CD4-positive, alpha-beta T cell treated with Interferon alpha-2 for 1 hour (primary cell): ENCODE data around the gene ETV6.

Source experiments
- DNase-seq, 2 donors: peaks; one replicate each; pipeline ENCODE4 v3.0.0-alpha.2; 2020 to 2022

Gene ETV6

DNA sequence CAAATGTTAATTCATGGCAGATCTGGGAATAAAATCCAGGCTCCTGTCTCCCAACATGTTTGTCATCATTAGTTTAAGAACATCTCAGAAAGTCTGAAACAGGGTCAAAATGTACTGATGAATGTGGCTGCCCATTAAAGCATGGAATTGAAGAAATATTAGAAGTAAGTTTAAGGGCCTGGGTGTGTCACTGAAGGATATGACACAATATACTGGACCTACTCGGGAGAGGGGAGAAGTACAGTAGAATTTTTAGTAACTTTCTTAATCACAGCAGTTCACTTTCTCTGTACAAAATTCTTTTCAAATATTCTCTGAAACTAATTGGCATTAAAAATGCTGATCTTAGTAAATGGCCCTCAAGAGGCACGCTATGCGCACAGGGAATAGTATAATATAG is 185.5 kb downstream of the ETV6 start:
- no peak for DNase-seq

DNA sequence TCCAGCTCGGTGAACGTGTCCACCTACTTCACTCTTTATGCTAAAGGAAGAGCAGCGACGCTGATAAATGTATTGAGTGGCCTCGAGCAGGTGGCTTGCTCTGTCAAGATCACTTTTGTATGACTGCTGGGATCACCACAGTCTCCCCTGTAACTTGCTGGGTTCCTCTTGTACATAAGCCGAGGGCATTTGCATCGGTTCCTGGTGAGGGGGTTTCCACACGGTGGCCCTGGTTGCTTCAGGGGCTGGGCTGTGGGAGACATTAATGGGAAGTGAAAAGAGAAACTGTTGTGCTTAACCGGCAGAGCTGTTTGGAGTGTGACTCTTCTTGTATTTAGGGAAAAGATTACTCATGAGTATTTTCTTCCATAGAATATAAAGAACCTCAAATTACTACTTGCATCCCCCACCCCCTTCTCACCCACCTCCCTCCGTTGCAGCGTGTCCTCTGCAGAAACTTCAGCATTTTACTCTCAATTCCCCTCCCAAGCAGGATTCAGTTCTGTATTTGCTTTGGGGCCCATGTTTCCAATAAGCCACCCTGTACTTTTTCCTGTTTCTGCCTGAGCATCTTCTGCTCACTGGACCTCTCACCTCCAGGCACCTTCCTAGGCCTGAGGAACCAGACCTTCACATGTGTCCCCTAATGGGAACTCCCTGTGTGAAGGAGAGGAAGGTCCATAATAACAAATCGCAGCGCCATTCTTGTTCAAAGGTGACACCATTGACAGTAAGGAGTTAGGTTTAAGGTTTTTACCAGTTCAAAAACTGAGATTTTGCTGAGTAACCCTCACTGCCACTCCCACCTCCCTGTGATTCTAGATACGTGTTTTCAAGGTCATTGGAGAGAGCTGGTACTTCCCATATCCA is 187.0 kb downstream of the ETV6 start:
- DNase-seq, result peak; percentile 57 to 87

DNA sequence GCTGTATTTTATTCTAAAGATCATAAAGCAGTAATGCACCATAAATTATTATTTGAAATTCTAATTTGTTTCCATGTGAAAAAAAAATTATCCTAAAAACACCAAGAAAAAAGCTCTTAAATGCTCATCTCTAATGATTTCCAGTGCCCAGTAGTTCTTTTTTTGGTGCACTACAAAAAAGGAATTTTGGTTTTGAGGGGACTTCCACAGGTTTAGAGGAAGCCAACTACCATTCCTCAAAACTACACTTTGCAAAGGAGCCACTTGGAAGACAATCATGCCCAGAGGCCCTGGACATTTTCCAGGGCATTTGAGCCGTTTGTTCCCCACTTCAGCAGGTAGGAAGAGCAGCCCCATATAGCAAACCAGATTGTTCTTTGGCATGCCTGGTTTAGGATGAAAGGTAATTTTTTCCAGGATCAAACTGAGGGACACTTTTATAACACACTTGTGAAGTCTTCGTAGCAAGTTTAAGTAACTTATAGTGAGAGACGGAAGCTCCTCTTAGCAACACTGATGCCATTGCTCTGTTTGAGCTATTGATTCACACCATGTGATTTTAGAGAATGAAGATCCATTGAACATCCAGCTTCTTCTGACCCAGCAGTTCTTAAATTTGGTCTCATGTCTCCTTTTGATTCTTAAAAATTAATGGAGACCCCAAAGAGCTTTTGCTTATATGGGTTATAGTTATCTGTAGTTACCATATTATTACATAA is 187.9 kb downstream of the ETV6 start:
- no peak for DNase-seq

DNA sequence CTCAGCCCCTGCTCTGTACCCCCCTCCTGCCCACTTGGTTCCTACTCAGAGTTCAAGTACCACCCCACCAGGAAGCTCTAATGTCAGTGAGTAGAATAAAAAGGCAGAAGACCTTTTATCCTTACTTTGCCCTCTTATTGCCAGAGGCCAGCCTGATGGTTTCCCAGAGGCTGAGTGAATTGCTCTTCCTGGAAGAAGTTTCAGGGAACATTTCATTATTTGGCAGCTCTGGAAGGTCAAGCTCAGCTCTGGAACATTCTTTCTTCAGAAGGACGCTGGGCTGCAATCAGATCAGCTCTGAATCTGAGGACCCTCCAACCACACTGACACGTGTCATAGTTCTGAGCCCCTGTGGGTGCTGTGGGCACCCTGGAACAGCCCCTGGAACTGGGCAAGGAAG is 188.9 kb downstream of the ETV6 start:
- DNase-seq, result no peak

DNA sequence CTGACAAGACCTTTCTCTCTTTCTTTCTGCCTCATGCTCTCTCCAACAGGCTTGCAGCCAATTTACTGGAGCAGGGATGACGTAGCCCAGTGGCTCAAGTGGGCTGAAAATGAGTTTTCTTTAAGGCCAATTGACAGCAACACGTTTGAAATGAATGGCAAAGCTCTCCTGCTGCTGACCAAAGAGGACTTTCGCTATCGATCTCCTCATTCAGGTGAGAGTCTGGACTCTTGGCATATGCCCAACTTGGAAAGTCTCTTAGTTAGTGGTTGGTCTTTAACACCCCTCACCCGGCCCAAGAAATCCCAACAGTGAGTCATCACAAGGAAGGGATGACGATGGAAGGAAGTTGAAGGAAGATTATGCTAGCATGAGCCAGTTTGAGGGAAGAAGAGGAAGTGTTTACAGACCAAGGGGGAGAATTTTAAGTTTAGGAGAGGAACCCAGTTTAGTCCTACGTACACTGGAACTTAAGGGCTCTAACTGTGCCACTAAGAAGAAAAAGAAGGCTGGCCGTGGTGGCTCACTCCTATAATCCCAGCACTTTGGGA is 189.7 kb downstream of the ETV6 start:
- peak in 1 of 2 donors; percentile 52 for DNase-seq

DNA sequence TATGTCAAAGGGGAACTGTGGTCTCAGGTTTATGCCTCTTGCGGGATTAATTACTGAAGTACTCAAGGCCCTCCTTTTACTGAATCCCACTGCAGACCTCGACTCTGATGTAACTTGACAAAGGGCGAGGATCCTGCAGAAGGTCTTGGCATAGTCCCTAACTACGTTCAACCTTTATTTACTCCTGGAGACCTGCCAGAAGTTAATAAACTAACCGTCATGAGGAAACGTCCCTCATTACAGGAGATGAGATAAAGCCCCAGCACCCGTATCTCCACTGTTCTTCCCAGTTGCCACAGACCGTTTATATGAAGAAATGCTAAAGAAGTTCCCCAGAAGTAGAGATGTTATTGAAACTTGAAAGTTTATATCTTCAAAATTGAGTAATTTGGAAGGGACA is 190.9 kb downstream of the ETV6 start:
- DNase-seq, result no peak

DNA sequence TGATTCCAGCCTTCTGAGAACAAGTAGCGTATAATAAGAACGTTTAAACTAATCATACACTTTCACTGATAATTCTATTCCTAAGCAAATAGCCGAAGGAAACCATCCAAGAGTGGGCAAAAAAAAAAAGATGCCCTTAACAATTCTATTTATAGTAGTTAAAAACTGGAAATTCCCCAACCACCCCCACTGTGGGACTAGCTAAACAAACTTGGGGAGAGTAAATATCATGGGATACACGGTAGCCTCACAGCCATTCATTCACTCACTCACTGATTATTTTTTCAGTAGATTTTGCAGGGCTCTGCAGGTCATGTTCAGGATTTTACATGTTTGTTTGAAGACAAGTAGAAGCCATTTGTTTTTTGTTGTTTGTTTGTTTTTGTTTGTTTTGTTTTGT is 197.0 kb downstream of the ETV6 start:
- no peak for DNase-seq

DNA sequence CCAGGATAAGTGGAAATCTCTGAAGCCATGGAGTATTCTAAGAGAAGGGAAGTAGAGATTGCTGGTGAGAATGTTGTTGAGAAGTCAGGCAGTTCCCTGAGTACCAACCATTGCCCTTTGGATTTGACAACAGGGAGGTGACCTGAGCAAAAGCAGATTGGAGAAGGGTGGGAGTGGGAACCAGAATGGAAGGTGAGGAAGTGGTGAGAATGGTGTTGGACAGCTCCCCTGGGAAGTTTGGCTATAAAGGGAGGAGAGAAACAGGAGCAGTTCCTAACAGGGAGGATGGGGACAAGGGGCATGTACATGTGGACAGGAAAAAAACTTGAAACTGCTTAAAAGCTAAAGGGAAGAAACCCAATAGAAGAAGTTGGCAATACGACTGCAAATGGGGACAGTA is 198.1 kb downstream of the ETV6 start:
- DNase-seq, result no peak

DNA sequence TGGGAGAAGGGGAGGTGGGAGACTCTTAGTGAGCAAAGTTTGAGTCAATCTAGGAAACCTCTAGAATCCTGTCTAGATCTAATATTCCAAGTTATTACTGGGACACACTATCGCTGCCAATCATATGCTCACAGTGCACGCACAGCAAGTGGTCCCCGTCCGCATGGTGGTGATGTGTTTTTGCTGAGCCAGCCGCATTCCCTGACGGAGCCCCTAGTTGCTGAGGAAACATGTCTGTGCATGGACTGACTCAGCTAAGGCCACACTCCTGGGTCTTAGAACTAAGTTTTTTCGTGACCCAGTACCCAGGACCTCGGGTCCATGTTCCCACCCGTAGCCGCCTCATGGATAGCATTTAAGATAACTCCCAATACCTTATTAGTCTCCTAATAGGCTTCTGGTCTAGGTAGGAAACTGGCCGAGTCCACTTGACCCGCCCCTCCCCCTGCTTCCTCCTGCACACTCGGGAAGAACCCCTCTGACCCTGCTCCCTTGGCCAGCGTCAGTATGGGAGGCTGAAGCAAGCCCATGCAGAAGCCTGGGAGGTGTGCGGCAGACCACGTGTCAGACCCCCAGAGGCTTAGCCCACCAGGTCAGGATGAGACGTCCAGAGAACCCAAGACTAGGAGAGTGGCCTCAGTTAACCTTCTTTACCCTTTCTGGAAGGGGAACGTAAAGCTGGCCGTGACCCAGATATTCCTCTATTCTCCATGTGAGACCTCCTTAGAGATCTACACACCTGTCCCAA is 200.5 kb downstream of the ETV6 start:
- DNase-seq, result no peak

DNA sequence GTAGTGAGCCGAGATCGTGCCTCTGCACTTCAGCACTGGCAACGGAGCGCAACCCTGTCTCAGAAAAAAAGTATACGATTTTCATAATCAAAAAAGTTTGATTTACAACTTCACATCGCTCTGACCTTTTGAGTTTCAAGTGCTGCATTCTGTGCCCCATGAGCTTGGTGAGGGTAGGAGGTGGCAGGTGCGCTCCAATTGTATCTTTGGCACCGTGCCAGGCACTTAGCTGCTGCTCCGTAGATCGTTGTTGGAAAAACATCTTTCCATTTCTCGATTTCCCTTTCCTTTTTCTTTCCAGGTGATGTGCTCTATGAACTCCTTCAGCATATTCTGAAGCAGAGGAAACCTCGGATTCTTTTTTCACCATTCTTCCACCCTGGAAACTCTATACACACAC is 203.7 kb downstream of the ETV6 start:
- no peak for DNase-seq

DNA sequence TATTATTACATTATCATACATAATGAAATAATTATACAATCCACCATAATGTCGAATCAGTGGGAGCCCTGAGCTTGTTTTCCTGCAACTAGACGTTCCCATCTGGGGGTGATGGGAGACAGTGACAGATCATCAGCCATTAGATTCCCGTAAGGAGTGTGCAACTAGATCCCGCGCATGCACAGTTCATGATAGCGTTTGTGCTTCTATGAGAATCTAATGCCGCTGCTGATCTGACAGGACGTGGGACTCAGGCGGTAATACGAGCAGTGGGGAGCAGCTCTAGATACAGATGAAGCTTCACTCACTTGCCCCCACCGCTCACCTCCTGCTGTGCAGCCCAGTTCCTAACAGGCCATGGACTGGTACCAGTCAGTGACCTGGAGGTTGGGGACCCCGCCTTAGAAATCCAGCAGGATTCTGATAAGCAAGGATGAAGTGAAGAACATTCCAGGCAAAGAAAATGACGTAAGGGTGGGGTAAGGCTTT is 204.6 kb downstream of the ETV6 start:
- DNase-seq, result no peak

DNA sequence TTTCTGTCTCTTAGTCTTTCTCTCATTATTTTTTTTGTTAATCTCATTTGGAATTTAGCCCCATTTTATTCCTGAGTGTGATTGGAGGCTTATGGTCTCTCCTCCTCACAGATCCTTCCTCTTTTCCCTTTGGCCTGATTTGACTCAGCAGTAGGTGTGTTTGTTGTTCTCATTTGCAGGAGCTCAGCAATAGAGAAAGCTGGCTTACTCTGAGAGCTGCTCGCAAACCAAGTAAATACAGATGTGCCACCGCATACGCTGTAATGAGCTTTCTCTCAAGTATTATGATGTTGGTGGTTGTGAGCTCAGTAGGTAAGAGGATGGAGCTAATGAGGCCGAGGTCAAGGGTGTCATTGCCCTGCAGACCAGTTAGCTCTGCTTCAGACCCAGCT is 206.5 kb downstream of the ETV6 start:
- no peak for DNase-seq

DNA sequence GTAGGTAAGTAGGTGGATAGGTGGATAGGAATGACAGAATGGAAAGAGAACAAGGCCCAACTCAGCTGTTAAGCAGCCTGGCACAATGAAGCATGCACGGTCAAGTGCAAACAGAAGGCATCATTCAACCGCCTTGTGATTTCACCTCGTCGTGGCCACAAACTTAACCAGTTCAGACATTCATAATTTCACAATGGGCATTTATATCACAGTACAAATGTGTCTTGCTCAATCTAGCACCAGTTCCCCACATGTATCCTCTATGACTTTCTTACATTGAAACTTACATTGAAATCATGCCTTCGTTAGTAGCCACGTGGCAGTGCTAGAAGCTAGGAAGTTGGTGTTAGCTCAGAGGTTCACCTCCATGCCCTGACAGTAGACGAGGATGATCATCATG is 207.5 kb downstream of the ETV6 start:
- peak in 1 of 2 donors; percentile 27 for DNase-seq

DNA sequence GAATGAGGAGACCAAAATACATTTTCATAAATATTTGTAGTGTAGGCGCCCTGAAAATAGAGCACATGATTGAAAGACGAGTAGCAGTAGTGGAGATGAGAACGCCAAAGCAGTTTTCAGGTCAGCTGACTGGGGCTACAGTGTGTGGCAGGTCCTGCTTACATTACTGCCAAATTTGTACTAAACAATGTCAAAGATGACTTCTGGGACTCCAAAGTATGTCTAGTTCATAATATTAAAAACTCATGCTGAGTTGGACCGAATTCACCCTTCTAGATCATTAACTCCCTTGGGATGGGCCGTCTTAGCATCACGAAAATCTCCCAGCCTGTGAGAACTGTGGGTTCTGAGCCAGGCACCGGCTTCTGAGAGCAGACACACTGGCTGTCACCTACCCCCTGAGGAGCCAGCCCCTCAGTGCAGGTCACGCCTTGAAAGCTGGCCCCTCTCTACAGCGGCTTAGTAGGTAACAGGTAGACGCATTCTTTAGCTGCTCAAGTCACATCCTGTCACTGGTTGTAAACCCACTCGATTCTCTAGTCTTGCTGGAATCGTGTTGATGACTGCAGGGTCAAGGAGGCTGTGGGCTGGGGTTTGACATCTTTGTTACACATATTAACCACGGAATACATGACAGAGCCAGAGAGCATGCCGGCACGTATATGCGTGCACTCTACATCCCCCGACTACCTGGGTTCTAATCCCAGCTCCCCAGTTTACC is 210.4 kb downstream of the ETV6 start:
- DNase-seq, result no peak

DNA sequence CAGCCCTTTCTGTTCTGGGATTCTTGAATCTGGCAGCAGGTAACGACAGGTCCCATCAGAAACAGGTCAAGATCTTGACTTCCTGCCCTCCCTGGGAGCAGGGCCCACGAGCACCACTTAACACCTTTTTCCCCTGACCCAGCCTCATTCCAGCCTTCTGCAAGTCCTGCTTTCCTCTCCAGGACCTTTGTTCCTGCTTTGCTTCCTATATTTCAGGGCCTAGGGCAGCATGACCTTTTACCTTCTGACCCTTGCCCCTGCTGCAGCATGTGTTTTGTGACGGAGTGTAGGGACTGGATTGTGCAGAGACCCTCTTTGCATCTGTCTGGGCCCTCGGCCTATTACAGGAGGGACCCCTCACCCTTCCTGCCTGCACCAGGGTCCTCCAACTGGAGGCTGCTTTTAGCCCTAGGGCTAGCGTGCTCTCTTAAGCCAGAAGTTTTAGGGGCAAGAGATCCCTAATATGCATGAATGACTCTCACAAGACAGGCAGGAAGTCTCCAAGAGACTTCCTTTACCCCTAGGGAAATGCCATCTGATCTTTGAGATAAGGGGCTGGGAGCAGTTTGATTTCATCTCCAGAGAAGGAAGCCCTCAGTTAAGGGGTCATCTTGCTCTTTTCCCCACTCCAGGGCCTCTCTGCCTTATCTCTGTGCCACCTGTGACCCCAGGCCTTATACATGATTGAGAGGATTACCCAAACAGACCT is 211.8 kb downstream of the ETV6 start:
- DNase-seq, result no peak

DNA sequence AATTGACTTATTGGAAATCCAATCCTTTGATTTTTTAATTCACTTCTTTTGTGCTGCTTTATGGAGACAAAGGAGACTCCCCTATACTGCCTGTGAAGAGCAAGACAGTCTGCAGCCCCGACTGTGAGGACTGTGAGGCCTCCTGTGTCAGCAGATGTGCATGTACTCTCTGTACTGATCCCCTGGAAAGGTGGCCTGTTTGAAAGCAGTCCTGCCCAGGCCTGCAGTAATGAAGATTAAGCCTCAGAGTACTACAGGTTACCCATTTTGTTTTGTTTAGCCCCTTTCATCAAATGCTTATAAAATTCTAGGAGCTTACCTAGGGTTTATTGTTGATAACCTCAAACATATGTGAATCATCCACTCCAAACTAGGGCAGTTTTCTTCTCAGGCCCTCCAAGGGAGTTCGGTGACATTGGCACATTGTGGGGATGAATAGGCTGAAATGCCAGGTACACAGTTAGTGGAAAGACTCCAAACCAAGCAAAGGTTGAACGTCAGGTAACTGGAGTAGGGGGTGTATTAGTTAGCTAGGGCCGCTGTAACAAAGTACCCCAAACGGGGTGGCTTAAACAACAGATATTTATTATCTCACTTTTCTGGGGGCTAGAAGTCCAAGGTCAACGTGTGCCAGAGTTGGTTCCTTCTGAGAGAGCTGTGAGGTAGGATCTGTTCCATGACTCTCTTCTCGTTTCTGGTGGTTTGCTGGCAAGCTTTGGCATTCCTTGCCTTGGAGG is 212.6 kb downstream of the ETV6 start:
- no peak for DNase-seq

DNA sequence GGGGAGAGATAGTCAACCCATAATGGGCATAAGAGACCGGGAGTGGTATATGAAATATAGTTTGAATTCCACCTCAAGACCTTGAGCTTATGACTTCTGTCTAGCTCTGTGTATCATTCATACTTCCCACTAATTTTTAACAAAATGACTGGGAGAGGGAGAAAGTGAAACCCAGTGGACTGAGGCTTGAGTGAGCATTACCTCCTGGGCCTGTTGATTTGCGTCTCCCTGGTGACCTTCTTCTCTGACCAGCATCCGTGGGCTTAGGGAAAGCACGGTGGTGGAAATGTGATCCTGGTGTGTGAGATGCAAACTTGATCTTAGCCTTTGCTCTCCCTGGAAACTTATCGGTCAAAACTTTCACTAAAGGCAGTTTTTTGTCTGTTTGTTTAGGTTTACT is 213.3 kb downstream of the ETV6 start:
- no peak for DNase-seq

DNA sequence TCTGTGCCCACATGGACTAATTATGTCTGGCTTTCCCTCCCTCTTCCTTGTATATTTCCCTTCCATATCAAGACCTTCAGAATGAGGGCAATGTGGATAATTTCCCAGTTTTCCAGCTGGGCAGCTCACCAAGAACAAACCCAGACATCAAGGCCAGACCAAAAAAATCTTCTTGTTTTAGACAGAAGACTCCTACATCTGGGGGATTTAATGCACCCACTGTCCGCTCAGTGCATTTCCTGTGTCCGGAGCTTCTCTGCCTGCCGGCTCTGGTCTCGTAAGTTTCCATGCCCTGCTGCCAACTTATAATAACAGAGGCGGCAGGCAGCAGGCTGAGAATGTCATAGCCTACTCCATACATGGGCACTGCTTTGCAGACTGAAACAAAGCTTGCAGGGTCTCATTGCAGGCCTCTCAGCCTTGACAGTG is 214.0 kb downstream of the ETV6 start:
- DNase-seq, result no peak

DNA sequence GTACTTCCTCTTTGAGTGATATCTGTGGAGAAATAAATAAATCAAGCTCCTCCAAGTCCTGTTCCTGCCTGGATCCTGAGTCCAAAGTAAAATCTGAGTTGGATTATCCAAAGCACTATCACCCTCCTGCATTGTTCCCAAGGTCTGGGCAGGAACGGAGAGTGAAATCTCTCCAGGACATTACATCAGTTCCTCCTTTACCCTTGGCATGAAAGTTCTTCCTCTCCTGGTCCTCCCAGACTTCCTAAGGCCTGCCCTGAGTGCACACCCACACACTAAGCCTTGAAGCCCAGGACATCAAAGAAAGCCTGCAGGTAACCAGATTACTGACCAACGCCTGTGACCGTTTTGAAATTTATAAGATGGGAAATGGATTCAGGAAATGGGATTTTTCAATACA is 214.5 kb downstream of the ETV6 start:
- DNase-seq, result no peak

DNA sequence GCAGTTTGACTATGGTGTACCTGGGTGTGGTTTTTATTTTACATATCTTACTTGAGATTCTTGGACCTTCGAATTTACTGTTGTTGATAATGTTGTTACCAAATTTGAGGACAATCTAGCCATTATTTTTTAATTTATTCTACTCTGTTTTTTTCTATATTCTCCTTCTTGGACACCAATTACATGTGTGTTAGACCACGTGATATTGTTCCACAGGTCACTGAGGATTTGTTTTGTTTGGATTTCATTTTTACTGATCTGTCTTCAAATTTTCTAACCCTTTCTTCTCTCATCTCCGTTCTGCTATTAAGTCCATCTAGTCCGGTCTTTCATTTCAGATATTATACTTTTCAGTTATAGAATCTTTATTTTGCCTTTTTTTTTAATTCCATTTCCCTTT is 216.3 kb downstream of the ETV6 start:
- DNase-seq, result no peak

DNA sequence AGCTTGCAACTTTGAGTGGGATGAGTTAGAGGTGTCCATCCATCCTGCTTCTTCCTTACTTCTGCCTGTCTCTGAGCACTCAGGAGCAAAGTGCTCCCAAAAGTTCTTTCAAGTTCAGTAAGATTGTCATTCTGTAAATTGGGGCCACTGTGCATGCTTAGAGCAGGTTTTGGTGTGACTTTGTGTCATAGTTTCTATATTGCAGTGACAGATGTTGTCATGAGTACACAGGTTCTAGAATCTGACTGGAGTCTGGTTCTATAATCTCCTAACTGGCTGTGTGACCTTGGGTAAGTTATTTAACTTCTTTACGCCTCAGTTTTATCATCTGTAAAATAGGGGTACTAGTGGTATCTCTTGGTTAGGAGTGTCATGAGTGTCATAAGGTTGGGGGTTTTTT is 218.6 kb downstream of the ETV6 start:
- no peak for DNase-seq
